Measurements from ENCODE around the gene SCGB1C1. TPM values are rescaled to one million over a fixed set of nuclear protein-coding genes. Genes with fewer than 3 reads are reported as not detected.
A peak's percentile ranks its signal among the peaks of the same experiment; 100 is the strongest.

Gene SCGB1C1
- total and polyA plus RNA-seq, 2 donors: not detected

- Histone ChIP-seq H3K4me3 (ENCODE audit: low read depth, low read length) (no peak overlapping the region), H3K4me1 (ENCODE audit: insufficient read depth) (no peaks in the 10 kb centered on the region), H3K36me3 (ENCODE audit: insufficient read depth) (no peaks in the 10 kb centered on the region), H3K27ac (ENCODE audit: low read depth) (no peak overlapping the region)
- 90% methylated on average over 13 of the region's 13 CpGs for WGBS
- no peak for DNase-seq (ENCODE audit: extremely low spot score)
Observed at GRCh38 chr11:200224-201003, 7.5 kb downstream of the SCGB1C1 start.

GRCh38 chr11:201966-202365 lies 9.1 kb downstream of the SCGB1C1 start:
- DNase-seq (ENCODE audit: extremely low spot score): no peak
- H3K36me3 ChIP-seq (ENCODE audit: insufficient read depth): no peaks in the 10 kb centered on the region
- no peaks in the 10 kb centered on the region for H3K4me1 ChIP-seq (ENCODE audit: insufficient read depth)
- H3K27ac ChIP-seq (ENCODE audit: low read depth): no peak overlapping the region
- no peak overlapping the region for H3K4me3 ChIP-seq (ENCODE audit: low read depth, low read length)
- 69% methylated on average over 15 of the region's 15 CpGs for WGBS

- WGBS: 86% methylated on average over 8 of the region's 8 CpGs
- Histone ChIP-seq H3K27ac (ENCODE audit: low read depth) (no peak overlapping the region), H3K36me3 (ENCODE audit: insufficient read depth) (no peaks in the 10 kb centered on the region), H3K4me3 (ENCODE audit: low read depth, low read length) (no peak overlapping the region), H3K4me1 (ENCODE audit: insufficient read depth) (no peaks in the 10 kb centered on the region)
- DNase-seq (ENCODE audit: extremely low spot score): no peak
Observed at GRCh38 chr11:202490-202889, 9.6 kb downstream of the SCGB1C1 start.

- H3K4me3 ChIP-seq (ENCODE audit: low read depth, low read length): no peak overlapping the region
- no peak overlapping the region for H3K27ac ChIP-seq (ENCODE audit: low read depth)
- no peaks in the 10 kb centered on the region for H3K4me1 ChIP-seq (ENCODE audit: insufficient read depth)
- no peak for DNase-seq (ENCODE audit: extremely low spot score)
- no peaks in the 10 kb centered on the region for H3K36me3 ChIP-seq (ENCODE audit: insufficient read depth)
- WGBS: 86% methylated on average over 7 of the region's 7 CpGs
Observed at GRCh38 chr11:203056-203944, 10.4 kb downstream of the SCGB1C1 start.

GRCh38 chr11:203945-204586 lies 11.2 kb downstream of the SCGB1C1 start:
- Histone ChIP-seq H3K36me3 (ENCODE audit: insufficient read depth) (no peaks in the 10 kb centered on the region), H3K4me3 (ENCODE audit: low read depth, low read length) (no peak overlapping the region), H3K4me1 (ENCODE audit: insufficient read depth) (no peaks in the 10 kb centered on the region), H3K27ac (ENCODE audit: low read depth) (no peak overlapping the region)
- DNase-seq (ENCODE audit: extremely low spot score): no peak
- WGBS: 93% methylated on average over 4 of the region's 4 CpGs

- H3K4me3 ChIP-seq (ENCODE audit: low read depth, low read length): no peak overlapping the region
- no peak overlapping the region for H3K27ac ChIP-seq (ENCODE audit: low read depth)
- H3K4me1 ChIP-seq (ENCODE audit: insufficient read depth): no peaks in the 10 kb centered on the region
- WGBS: 86% methylated on average over 12 of the region's 12 CpGs
- H3K36me3 ChIP-seq (ENCODE audit: insufficient read depth): no peaks in the 10 kb centered on the region
- no peak for DNase-seq (ENCODE audit: extremely low spot score)
Observed at GRCh38 chr11:204587-205109, 11.8 kb downstream of the SCGB1C1 start.

GRCh38 chr11:205221-206001 lies 12.5 kb downstream of the SCGB1C1 start:
- DNase-seq (ENCODE audit: extremely low spot score): no peak
- WGBS: 87% methylated on average over 16 of the region's 16 CpGs
- Histone ChIP-seq H3K4me1 (ENCODE audit: insufficient read depth) (no peaks in the 10 kb centered on the region), H3K27ac (ENCODE audit: low read depth) (no peak overlapping the region), H3K4me3 (ENCODE audit: low read depth, low read length) (no peak overlapping the region), H3K36me3 (ENCODE audit: insufficient read depth) (no peaks in the 10 kb centered on the region)

- H3K4me1 ChIP-seq (ENCODE audit: insufficient read depth): no peaks in the 10 kb centered on the region
- no peak for DNase-seq (ENCODE audit: extremely low spot score)
- WGBS: 82% methylated on average over 7 of the region's 7 CpGs
- no peaks in the 10 kb centered on the region for H3K36me3 ChIP-seq (ENCODE audit: insufficient read depth)
- H3K4me3 ChIP-seq (ENCODE audit: low read depth, low read length): peak overlapping the region; percentile 94
- H3K27ac ChIP-seq (ENCODE audit: low read depth): no peak overlapping the region
Observed at GRCh38 chr11:206002-206384, 13.1 kb downstream of the SCGB1C1 start.

GRCh38 chr11:206526-207207 lies 13.8 kb downstream of the SCGB1C1 start:
- Histone ChIP-seq H3K36me3 (ENCODE audit: insufficient read depth) (peaks cover under 1% of the 10 kb centered on the region), H3K4me3 (ENCODE audit: low read depth, low read length) (peak overlapping the region; percentile 94), H3K4me1 (ENCODE audit: insufficient read depth) (no peaks in the 10 kb centered on the region), H3K27ac (ENCODE audit: low read depth) (peak overlapping the region; percentile 90)
- WGBS: 2% methylated on average over 39 of the region's 39 CpGs
- DNase-seq (ENCODE audit: extremely low spot score): no peak

GRCh38 chr11:207208-207862 lies 14.5 kb downstream of the SCGB1C1 start, which contains the start of the genes BET1L and RIC8A:
TSS of gene BET1L (minus strand) at chr11:207399. CDS start at chr11:207321, 78 bp downstream.
TSS of gene RIC8A (plus strand) at chr11:207708. CDS start at chr11:208855, 1,147 bp downstream.
- peak within 1 kb of the TSS; percentile 98 for H3K27ac ChIP-seq (ENCODE audit: low read depth)
- peak within 1 kb of the TSS; percentile 94 for H3K4me3 ChIP-seq (ENCODE audit: low read depth, low read length)
- DNase-seq (ENCODE audit: extremely low spot score): peak; percentile 93
- WGBS: under 1% methylated on average over 63 of the region's 63 CpGs
- no peaks in the 10 kb centered on the region for H3K4me1 ChIP-seq (ENCODE audit: insufficient read depth)
- peaks cover 2% of the 10 kb centered on the region for H3K36me3 ChIP-seq (ENCODE audit: insufficient read depth)

GRCh38 chr11:207863-208180 lies 14.9 kb downstream of the SCGB1C1 start:
- WGBS: under 1% methylated on average over 27 of the region's 27 CpGs
- DNase-seq (ENCODE audit: extremely low spot score): peak; percentile 23
- peak overlapping the region; percentile 98 for H3K27ac ChIP-seq (ENCODE audit: low read depth)
- H3K36me3 ChIP-seq (ENCODE audit: insufficient read depth): peaks cover 2% of the 10 kb centered on the region
- no peaks in the 10 kb centered on the region for H3K4me1 ChIP-seq (ENCODE audit: insufficient read depth)
- H3K4me3 ChIP-seq (ENCODE audit: low read depth, low read length): peak overlapping the region; percentile 67

Measured in urinary bladder (tissue), 4 donors.